Epidermal melanocyte (primary cell): ENCODE measurements around the gene SAMD1.

ENCODE experiments used
- DNase-seq: peaks from one replicate; pipeline ENCODE4 v3.0.0; 2011; ENCODE audit warnings: low spot score; ENCODE audit not compliant: insufficient read length

The SAMD1 gene

GRCh38 chr19:14039181-14039580 is 51.4 kb downstream of the SAMD1 start:
- DNase-seq, result no peak
